ENCODE measurements around the gene TCF7L2.
A peak's percentile ranks its signal among the peaks of the same experiment; 100 is the strongest.
"Not testable (repeated sequence)": the region's sequence is repeated elsewhere in the genome, so short reads cannot be mapped to it uniquely, and the experiment has no call there.

The TCF7L2 gene

DNA sequence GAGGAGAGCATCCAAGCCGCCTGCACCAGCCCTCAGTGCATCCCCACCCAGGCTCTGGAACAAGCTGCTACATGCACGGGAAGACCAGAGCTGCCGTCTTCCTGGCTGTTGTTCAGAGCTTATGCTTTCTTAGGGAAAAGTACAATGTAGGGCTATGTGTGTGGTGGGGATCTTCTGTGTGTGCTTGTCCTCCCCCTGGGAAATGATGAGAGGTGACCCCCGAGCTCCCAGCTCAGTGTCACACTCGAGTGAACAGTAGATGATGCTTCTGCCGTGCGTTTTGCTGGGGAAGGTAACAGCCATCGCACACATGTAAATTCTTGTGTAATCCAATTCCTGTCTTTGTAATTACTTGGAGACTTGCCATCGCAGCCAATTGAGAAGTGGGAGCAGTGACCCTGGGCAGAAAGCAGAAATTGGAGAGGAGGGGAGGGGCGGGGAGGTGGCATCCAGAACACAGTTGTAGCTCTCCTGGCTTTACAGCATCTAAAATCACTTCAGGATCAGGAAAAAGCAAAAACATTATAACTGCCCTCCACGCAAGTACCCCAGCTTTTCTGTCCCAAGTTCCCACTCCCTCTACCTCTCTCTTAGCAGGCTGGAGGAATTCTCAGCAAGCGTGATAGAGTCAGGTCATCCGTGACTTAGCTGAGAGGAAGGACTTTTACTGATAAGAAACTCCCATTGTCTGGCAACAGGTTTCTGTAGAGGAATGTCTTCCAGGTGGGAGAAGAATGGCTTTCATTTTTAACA lies 149.6 kb downstream of the TCF7L2 start:
- DNase-seq = no peak

DNA sequence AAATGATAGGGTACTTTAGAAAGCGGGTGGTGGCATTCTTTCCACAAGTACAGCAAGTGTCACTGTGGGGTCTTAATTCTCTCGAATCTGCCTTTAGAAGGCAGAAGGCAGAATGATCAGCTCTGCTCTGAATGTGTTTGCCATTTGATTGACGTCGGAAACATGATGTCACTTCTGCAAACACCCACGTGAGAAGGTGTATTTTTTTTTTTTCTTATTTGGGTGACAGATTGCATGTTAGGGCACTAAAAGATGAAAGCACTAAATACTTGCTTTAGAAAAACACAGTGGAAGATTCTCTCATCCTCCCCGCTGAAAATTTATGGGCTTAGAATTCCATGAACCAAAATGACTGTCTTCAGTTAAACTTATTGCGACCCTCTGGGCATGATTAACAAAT lies 150.2 kb downstream of the TCF7L2 start:
- no peak for DNase-seq

DNA sequence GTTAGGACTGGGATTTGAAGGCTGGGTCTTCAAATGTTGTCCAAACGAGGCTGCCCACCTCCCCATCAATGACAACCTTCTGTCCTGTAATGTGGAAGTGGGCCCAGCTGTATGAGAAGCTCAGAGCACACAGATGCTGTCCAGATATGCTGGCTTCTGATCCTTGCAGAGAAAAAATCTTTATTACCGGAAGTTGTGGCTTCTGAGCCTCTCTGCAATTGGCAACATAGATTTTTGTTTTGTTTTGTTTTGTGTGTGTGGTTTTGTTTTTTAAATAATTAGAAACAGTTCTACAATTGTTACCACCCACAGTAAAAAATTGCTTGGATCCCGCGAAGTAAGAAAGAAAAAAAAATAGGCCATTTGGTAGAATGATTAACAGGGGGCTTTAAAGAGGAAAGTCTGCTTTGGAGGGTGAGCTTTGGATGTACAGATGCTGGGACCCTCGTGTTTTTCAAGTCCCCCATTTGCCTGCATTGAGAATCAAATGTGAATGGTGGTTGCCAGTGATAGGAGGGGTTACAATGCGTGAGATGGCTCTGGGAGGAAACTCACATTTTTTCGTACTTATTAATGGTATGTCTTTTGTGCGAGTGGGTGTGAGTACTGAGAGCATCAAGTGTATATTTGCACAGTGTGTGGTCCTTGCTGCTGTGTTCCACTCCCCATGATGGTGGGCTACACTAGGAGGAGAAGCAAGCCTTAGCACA lies 153.2 kb downstream of the TCF7L2 start:
- DNase-seq = no peak

DNA sequence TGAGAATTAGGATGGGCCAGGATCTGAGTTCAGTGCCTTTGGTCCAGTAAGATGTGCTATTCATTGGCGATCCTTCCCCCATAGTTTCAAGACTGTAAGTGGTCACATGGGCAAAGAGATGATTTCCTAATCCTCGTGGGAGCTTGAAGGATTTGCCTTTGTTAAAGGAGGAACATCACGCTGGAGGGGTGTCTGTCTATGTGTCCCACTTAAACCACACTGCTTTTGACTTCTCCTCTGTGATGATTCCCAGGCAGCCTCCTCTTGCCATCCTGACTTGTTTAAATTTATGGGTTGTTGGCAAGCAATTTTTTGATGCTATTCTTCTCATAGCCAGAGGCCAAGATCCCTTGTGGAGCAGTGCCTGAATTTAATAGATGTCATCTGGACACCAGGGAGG lies 154.0 kb downstream of the TCF7L2 start:
- no peak for DNase-seq

DNA sequence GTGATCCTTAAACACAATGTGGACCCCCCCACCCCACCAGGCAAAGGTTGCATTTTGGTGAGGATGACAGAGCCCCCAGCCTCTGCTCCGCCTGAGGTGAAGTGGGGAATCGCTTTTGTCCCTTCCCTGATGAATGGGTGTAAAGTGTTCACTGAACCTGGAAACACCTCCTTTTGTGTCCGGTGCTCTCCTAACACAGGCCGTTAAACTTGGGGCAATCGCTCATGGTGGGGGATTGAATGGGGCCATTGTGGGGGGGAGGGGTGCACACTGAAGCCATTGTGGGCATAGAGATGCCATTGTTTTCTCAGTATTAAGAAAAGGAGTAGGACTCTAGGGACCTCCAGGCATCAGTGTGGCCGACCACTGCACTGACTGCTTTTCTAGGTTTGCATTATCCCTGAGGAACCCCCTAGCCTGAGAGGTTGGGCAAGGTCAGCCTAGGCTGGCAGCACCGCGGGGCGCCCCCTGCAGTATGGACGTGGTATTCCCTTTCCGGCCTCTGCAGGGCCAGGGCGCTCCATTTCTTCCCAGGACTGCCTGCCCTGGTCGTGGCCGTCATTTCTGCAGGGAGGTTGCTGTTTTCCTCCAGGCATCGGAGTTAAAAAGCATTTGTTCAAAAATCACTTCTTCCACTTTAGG lies 158.3 kb downstream of the TCF7L2 start:
- DNase-seq = no peak

DNA sequence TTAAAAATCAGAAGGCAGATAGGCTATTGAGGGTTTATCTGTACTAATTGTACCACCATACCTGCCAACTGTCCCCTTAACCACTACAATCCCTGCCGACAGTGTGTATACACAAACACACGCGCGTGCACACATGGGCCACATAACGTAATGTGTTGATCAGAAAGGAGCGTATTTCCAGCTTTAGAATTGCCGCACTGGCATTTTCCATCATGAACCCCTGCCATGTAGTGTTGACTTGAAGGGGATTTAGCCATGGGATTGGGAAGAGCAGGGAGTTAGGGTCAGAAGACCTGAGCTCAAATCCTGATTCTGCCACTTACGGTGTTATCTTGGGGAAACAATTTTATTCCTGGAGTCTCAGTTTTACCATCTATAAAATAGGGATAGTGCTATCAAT lies 158.9 kb downstream of the TCF7L2 start:
- DNase-seq = no peak

DNA sequence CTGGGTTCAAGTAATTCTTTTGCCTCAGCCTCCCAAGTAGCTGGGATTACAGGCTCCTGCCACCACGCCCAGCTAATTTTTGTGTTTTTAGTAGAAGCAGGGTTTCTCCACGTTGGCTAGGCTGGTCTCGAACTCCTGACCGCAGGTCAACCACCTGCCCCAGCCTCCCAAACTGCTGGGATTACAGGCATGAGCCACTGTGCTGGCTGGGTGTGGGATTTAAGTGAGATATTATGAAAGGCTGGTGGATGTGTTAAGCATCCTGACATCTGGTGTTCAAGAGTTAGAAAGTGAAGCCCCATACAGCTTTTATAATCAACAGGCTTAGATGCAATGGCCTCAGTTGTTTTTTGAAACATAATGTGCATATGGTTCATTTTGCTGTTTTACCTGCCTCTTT lies 159.4 kb downstream of the TCF7L2 start:
- DNase-seq = not testable (repeated sequence)

DNA sequence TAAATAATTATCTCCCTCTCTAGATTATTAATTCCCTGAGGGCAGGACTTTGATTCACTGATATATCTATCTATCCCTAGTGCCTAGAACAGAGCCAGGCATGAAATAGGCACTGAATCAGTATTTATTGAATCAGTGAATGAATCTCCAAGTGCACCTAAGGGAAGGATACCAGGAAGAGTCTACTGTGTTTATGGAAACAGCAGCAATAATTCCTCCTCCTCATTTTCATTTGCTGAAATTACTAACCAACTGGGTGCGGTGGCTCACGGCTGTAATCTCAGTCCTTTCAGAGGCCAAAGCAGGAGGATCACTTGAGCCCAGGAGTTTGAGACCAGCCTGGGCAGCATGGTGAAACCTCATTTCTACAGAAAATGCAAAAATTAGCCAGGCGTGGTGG lies 161.2 kb downstream of the TCF7L2 start:
- DNase-seq = no peak

DNA sequence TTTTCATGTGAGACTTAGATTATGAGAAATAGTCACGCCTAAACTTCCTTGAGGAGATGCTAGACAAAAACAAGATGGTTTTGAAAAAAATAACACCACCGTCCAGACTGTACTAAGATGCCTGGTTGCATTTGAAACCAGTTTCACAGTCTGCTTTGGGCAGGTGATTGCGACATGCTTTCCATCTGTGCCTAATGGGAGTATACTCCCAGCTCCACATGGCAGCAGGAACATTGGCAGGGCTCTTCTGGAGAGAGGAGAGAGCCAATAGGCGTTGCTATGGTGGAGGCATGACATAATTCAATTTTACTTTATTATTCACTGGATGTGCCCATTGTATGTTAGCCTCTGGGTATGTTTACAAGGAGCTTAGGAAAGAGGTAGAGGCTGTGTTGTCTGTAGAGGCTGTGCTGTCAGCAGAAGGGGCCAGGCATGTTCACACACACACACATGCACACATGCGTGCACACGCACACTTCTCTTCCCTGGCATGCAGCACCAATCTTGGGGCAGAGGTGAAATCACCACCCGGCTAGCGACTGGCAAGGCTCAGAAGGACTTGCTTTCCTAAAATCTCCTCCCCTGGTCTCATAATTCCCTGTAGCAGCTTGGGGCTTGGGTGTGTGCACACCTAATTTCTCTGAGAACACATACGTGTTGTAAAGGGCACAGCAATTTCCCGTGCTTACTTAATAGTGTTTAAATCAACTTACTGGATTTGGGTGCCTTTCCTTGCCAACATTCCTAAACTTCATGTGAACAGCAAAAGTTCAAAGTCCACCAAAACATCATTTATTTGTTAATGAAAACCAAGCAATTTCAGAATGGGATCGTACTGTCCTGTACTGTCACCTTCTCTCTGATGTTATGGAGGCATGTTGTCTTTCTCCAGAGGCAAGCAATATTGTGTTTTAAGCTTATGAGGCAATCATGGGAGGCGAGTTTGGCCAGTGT lies 162.1 kb downstream of the TCF7L2 start:
- DNase-seq = no peak

DNA sequence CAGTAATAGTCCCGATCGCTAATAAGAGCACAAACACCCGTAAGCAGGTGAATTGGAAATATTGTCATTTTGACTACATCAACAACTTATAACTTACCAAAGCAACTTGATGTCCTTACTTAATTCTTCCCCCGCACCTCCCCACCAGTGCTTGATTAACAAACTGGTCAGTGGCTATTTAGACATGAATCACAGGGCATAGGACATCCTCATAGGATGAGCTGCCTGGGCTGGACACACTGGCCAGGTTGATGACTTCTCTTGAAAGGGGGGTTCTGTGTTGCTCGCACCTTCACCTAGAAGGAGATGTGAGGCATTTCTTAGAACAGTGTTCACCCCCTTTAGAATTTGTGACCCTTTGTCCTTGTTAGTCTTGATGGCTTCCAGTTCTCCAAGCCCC lies 163.2 kb downstream of the TCF7L2 start:
- DNase-seq = no peak

DNA sequence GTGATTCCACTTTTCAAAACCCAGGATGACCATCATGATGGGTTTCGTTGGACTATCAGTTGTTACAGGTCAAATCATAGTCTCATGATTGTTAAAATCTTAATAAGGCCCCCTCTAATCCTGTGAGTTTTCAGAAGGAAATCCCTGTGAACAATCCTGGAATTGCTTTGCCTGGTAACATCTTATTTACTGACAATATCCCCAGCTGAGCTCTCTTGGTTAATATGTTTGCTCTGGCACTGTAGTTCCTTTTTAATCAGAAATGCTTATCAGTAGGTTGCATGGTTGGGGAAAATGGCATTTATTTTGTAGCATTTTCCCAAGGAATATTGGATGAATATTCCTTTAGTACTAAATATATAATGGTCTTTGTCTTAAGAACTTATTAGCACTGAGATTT lies 163.9 kb downstream of the TCF7L2 start:
- DNase-seq = no peak

DNA sequence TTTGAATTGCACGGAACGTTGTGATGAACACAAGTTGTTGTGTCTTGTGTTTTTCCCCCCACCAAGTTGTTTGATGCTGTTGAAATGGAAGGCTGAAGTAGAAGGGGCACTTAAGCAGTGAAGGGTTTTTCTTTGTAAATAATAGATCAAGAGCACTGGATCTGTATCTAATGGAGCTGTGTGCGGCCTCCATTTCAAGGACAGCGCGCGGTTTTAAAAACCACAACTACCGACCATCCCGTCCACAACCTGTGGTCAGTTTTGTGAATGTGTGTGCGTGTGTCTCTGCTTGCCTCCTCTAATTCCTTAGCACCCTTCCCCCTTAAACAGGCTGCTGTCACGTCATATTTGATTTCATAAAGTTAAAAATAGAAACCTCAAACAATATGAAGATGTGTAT lies 165.5 kb downstream of the TCF7L2 start:
- no peak for DNase-seq

DNA sequence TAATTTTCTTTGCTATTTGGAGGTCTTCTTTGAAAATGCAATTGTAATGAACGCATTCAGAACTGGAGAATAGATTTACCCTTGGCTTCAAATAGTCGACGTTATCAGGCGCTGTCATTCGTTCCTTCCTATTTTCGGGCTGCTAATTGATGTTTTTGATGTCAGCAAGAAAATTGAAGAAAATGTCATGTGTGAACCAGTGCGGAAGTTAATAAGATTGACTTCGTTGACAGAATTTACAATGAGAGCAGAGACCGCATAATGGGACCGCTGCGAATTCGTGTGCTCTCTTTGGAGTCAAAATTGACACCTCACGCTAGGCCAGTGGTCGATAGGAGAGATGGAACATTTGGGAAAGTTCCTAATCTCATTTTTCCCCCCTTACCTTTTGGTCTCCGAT lies 168.8 kb downstream of the TCF7L2 start:
- DNase-seq = no peak

DNA sequence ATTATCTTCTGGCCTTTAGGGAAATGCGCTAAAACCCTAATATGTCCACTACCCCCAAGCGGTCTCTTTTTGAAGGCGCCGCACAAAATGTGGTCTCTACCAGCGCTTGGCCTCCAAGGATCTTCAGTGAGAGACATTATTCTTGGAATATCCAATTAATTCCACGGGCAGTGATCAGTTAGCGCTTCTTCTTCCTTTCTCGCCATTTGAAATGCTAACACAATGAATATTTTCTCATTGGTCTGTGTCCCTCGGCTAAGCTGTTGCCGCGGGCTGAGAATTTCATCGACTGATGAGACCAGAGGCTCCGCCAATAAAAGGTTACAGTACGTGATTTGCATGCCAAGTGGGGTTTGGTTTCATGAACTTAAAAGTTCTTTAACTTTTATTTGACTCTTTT lies 169.8 kb downstream of the TCF7L2 start:
- no peak for DNase-seq

DNA sequence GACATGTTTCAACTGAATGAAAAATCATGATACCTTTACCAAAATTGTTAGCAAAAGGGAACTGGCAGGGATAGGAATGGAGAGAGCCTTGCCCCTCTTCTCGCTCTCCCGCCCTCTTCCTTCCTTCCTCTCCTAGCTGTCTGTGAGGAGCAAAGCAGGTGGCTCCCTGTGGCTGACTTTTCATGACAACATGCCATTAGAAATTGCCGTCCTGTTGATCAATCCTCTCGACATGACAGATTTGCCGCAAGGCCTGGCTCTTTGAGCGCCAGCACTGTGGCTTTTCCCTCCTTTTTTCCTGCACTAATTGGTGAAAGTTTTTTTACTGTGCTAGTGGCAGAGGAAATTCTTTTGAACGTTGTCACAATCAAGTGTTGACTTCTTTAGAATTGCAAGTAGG lies 171.1 kb downstream of the TCF7L2 start:
- no peak for DNase-seq

DNA sequence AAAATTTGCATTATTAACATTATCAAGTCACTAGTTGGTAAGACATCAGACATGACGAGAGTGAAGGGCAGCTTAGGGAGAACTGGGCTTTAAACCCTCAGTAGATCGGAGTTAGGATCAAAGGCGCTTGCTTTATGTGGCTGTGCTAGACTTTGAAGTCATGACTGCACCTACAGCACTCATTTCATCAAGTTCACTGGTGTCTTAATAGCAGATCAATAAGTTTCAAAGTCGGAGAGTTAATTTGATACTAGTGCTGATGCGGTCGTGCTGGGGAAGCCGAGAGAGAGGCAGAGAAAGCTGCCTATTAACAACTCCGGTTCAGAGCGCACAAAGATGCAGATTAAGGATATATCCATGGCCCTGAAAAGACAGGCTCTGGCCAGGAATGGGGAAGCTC lies 172.9 kb downstream of the TCF7L2 start:
- DNase-seq = no peak

DNA sequence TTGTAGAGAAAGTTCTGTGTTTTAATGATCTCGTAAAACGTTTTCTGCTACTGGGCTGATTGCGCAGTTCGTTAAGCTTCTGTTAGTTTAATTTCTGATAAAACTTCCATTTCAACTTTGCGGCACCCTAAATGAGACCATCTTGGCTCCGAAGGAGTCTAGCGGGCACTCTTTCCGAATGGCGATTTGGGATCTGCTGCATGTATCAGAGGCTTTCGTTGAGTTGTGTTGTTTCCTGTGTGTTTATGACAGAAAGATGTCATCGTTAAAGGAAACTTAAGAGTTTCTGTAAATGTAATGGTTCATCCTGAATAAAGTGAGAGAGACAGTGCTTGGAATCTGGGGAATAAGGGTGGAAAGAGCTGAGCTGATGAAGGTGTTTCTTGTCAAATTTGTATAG lies 174.7 kb downstream of the TCF7L2 start:
- DNase-seq = no peak

DNA sequence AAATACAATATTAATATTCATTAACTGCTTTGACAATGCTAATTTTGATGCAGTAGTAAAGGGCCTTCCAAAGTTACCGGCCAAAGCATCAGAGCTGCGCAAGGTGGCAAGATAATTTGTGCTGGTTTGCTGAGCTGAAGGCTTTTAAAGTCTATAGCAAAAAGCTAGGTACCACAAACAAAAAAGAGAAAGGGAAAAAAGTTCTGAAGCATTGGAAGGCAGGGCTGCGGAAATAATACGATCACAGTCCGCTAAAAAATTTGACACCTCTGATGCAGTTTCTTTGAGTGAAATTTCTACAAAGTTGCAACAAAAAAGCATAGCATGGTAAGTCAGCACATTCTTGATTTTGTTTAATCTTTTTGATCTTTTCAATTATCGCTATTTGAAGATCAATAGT lies 175.6 kb downstream of the TCF7L2 start:
- DNase-seq = no peak

DNA sequence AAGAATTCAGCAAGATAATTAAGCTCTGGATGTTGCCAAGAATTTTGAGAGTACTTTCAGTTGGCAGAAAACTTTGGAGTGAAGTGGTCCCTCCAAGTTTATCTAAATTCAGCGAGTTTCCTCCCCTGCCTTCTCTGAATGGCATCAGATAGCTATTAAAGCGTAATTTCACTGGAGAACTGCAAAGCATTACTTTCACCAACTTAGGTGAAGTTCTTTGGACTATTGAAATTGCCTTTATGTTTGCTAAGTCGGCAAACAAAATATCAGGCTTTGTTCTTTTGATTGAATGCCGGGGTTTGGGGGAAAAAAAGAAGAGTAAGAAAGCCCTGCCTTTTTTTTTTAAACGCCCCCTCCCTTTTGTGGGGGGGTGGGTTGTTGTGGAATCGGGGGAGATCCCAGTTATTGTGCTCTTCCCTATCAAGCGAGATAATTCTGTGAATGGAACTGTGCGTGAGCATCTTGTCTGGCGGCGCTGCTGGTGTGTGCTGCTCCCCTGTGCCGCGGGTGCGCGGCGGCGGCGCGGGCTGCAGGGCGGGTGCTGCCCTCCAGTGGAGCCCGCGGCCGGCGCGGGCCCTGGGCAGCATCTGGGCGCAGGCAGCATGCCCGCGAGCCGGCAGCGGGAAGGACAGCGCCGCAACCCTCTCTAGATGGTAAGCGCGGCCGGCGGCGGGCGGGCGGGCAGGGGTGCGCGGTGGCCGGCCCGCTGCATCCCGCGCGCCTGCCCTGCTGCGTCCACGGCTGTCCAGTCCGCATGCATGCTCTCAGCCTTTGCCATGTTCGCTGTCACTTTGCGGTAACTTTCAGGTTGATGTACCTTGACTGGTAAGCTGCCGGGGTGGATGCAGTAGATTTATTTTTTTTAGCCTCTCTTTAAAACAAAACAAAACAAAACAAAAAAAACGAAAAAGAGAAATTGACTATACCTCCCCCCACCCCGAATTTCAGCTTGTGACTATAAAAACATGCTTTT lies 176.5 kb downstream of the TCF7L2 start:
- peak; percentile 5 for DNase-seq

DNA sequence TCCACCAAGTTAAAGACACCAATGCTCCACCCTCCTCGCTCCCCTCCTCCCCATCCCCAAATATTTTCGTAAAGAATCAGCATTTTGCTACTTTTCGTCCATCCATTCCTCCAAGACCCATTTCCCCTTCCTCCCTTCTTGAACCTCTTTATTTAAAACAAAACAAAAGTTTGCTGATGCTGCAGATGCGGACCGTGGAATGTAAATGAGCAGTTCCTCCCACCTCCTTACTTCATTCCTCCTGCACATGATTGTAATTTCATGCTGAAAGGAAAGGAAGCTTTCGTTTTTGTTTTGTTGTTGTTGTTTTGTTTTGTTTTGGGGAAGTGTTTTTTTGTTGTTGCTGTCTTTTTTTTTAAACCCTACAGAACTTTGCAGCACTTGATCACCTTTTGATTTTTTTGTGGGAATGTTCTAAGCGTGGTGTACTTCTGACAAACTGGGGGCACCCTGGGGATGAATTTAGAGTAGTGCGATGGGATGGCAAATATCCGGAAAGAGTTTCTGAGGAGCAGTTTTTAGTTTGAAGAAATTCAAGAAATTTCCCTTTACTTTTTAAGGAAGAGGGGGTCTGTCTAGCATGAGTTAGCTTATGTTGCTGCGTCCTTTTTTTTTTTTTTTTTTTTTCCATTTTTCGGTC lies 177.3 kb downstream of the TCF7L2 start:
- no peak for DNase-seq

DNA sequence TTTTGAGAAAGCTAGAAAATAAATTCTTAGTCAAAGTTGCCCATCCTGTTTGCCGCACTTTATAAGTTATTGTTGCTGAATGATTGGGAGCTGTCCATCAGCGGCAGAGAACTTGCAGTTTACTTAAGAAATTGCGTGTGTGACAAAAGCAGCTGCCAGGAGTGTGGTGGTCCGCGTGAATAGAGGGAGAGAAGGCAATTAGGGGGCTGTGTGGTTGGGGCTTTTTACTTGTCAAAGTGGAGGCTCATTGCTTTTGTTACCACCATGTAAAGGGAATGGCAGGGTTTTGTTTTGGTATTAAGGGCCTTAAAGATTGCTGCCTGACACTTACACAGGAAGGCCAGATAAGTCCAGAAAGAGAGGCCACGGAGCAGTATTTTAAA lies 177.8 kb downstream of the TCF7L2 start:
- no peak for DNase-seq
